NCI-H1417 treated with DMSO at 0.1 percent for 48 hours (cell line): Measurements from ENCODE around the gene CUX1.
A peak's percentile ranks its signal among the peaks of the same experiment; 100 is the strongest.
"Not testable (repeated sequence)": the region's sequence is repeated elsewhere in the genome, so short reads cannot be mapped to it uniquely, and the experiment has no call there.

Source experiments
- DNase-seq: peaks from one replicate; lab custom pipeline; 2025; lab: John Stamatoyannopoulos, UW

CUX1 gene

GRCh38 chr7:102008535-102009262, 191.3 kb downstream of the CUX1 start:
- DNase-seq, result no peak

GRCh38 chr7:102009628-102010027, 192.2 kb downstream of the CUX1 start:
- no peak for DNase-seq

GRCh38 chr7:102012112-102012830, 194.8 kb downstream of the CUX1 start:
- DNase-seq, result not testable (repeated sequence)

- no peak for DNase-seq
Observed at GRCh38 chr7:102012941-102013461, 195.6 kb downstream of the CUX1 start.

- DNase-seq, result no peak
Observed at GRCh38 chr7:102018876-102019275, 201.4 kb downstream of the CUX1 start.

GRCh38 chr7:102019461-102019860, 202.0 kb downstream of the CUX1 start:
- DNase-seq, result no peak

GRCh38 chr7:102021841-102022618, 204.6 kb downstream of the CUX1 start:
- no peak for DNase-seq

GRCh38 chr7:102024005-102024768, 206.8 kb downstream of the CUX1 start:
- no peak for DNase-seq

- DNase-seq, result no peak
Observed at GRCh38 chr7:102024769-102025391, 207.5 kb downstream of the CUX1 start.

- not testable (repeated sequence) for DNase-seq
Observed at GRCh38 chr7:102025777-102026176, 208.4 kb downstream of the CUX1 start.

GRCh38 chr7:102028206-102028826, 210.9 kb downstream of the CUX1 start:
- no peak for DNase-seq

- DNase-seq, result no peak
Observed at GRCh38 chr7:102029616-102030015, 212.2 kb downstream of the CUX1 start.

- DNase-seq, result no peak
Observed at GRCh38 chr7:102030696-102031095, 213.3 kb downstream of the CUX1 start.

- DNase-seq, result no peak
Observed at GRCh38 chr7:102036958-102037357, 219.5 kb downstream of the CUX1 start.

GRCh38 chr7:102039706-102040105, 222.3 kb downstream of the CUX1 start:
- DNase-seq, result no peak

GRCh38 chr7:102040569-102040968, 223.1 kb downstream of the CUX1 start:
- DNase-seq, result no peak

GRCh38 chr7:102042016-102042656, 224.7 kb downstream of the CUX1 start:
- DNase-seq, result no peak

- not testable (repeated sequence) for DNase-seq
Observed at GRCh38 chr7:102042796-102043195, 225.4 kb downstream of the CUX1 start.

GRCh38 chr7:102044641-102044983, 227.2 kb downstream of the CUX1 start:
- no peak for DNase-seq

- DNase-seq, result peak; percentile 48
Observed at GRCh38 chr7:102044984-102045673, 227.7 kb downstream of the CUX1 start.
